HG03139 (cell line): Measurements from ENCODE around the gene ENTPD2.
"Not testable (repeated sequence)": the region's sequence is repeated elsewhere in the genome, so short reads cannot be mapped to it uniquely, and the experiment has no call there.

Experiments used
- ATAC-seq: cut with Tn5 transposase; IDR thresholded peaks from one replicate; pipeline ENCODE4 v1.9.1; 2021; ENCODE audit not compliant: unreplicated experiment

ENTPD2 gene

DNA sequence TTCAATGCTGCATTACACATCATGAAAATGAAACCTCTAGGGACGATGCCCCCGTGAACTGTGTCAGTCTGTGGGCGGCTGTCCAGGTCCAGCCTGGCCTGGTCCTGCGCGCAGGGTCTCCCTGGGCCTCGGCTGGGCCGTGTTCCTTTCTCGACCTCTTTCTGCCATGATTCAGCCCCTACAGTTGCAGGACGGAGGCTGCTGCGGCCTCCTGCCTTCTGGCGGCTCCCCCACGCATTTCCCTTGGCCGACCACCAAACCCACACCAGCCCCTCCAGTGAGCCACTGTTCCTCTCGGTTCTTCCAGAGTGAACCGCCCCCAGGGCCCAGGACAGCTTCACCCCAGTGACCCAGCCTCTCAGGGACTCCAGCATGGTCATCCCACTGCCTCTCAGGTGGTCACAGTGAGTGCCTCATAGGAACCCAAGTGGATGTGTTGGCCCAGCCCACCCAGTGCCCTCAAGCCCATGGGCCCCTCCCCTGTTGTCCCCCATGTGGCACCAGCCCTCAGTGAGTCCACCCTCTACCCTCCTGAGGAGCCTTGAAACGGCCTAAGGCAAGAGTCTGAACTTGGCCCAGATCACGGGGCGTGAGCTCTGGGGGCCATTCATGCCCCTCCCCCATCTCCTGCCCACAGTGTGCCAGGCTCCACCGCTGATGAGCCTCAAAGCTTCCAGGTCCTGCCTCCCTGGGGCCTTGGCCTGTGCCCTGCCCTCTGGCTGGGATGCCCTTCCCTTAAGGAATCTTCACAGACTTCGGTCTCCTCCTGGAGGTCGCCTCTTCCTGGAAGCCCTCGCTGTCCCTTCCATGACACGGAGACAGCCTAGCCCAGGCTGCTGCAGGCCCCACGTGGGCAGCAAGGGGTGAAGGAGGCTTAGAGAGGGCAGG, 47.5 kb downstream of the ENTPD2 start:
- ATAC-seq, result no peak

DNA sequence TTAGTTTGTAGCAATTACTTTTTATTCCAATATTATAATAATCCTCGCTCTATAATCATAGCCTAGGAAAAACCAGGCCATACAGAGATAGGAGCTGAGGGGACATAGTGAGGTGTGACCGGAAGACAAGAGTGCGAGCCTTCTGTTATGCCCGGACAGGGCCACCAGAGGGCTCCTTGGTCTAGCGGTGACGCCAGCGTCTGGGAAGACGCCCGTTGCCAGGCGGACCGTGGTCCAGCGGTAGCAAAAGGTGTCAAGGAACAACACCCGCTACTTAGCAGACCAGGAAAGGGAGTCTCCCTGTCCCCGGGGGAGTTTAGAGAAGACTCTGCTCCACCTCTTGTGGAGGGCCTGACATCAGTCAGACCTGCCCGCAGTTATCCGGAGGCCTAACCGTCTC, 49.6 kb downstream of the ENTPD2 start:
- not testable (repeated sequence) for ATAC-seq

DNA sequence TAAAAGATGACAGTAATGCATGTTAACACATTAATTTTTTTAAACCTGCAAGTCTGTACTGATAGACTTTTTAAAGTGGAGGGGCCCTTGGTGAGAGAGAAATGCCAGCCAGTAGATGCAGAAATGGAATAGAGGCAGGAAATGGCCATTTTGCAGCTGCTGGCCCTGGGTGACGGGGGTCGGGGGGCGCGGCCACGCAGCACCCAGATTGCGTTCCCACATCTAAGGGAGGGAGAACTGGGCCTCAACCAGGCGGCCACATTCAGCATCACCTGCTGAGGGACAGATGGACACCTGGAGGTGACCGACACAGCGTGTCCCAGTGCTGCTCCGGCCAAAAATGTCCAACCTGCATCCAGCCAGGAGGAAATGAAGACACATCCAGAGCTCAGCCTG, 51.2 kb downstream of the ENTPD2 start:
- no peak for ATAC-seq

DNA sequence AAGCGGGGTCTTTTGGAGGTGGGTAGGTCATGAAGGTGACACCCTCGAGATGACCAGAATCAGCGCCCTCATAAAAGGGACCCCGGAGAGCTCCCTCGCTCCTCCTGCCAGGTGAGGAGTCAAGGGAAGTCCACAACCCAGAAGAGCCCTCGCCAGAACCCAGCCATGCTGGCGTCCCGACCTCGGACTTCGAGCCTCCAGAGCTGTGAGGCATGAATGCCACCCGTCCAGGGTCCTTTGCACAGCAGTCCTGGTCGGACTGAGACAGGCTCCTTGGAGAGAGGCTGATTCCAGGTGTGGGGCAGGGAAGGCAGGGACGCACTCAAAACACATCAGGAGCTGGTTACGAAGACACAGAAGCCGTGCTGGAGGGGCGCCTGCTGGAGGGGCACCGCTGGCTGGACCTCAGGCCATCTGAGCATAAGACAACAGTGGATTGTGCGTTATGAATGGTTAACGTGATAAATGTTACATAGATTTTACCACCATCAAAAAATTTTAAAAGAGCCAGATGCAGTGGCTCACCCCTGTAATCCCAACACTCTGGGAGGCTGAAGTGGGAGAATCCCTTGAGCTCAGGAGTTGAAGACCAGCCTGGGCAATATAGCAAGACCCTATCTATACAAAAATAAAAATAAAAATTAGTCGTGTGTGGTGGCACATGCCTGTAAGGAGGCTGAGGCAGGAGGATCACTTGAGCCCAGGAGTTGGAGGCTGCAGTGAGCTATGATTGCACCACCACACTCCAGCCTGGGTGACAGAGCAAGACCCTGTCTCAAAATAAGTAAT, 51.8 kb downstream of the ENTPD2 start:
- ATAC-seq, result no peak

DNA sequence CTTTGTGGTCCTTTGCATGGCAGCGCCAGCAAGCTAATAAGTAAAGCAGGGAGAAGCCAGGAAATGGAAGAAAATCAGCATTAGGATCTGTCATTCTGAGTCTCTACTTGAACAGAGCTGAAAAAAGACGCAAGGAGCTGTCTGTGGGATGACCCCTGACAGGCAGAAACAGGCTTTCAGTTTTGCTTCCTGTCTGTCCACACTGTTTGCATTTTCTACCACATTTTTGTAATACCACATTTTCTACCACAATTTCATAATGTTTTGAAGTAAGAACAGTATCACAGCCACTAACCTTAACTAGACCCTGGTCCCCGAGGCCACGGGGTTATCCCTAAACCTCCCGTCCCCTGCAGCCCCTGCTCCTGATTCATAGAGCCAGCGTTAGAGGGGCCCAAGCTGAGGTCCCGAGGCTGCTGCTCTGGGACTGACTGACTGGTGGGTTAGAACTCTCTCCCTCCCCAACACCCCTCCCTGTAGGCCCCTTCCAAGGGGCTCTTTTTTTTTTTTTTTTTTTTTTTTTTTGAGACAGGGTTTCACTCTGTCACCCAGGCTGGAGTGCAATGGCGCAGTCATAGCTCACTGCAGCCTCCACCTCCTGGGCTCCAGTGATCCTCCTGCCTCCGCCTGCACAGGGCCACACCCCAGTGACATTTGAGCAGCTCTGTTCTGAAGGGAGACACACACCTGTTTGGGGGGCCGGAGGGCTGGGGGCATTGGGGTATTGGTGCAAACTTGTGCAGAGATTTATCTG, 53.5 kb downstream of the ENTPD2 start:
- ATAC-seq, result peak; percentile 51
